ENCODE data around the gene CASQ2. TPM values are rescaled to one million over a fixed set of nuclear protein-coding genes. Genes with fewer than 3 reads are reported as not detected.
A peak's percentile ranks its signal among the peaks of the same experiment; 100 is the strongest.

CASQ2 gene
- total and polyA plus RNA-seq, 2 of the 13 experiments (the other 11 are each of a cell fraction or from before 2014, with no cell fraction given): not detected

- FAIRE-seq (no peak), DNase-seq (ENCODE audit: low spot score) (no peak), ATAC-seq (peak; percentile 28)
- Histone ChIP-seq H3K4me1 (ENCODE audit: insufficient read depth, low read length) (peaks cover 47% of the 10 kb centered on the region), H2AFZ (ENCODE audit: low read length) (no peak overlapping the region), H4K20me1 (ENCODE audit: insufficient read depth, low read length) (no peaks in the 10 kb centered on the region), H3K27me3 (ENCODE audit: control insufficient read depth in 1 of 2, insufficient read depth in 2 of 2, low read length in 2 of 2) (no peaks in the 10 kb centered on the region), H3K4me2 (ENCODE audit: low read depth, low read length) (no peak overlapping the region), H3K4me3 (replicated peaks in 1 of 3; ENCODE audit: insufficient read depth in 1 of 3, low read depth in 2 of 3, low read length in 3 of 3) (no peak overlapping the region), H3K9me3 (ENCODE audit: low read length) (no peaks in the 10 kb centered on the region), H3K27ac (ENCODE audit: extremely low read length, insufficient read depth, low read length) (no peak overlapping the region), H3K36me3 (replicated peaks in 1 of 2; ENCODE audit: control insufficient read depth in 1 of 2, insufficient read depth in 2 of 2, low read length in 2 of 2) (no peaks in the 10 kb centered on the region), H3K9ac (ENCODE audit: insufficient read depth, low read depth, low read length) (no peak overlapping the region), H3K79me2 (ENCODE audit: insufficient read depth, low read length) (no peaks in the 10 kb centered on the region)
- POLR2A ChIA-PET: no interaction called here
- CTCF ChIA-PET (ENCODE audit: low intra/inter-chr PET ratio, low total read pairs): no interaction called here
- in situ Hi-C loops (cut with HindIII; ENCODE audit: extremely low pct_ligation_motif_present, low pct_unique_long_range_greater_than_20kb) (no loop called here), intact Hi-C loops (cut with micrococcal nuclease; ENCODE audit: unreplicated experiment) (no loop called here)
- no peak for TF ChIP-seq SCMH1 (CRISPR knock-in tag; IDR thresholded peaks at IDR 0.05; ENCODE audit: borderline replicate concordance)
- no peak for TF ChIP-seq HNRNPH1 (optimal IDR thresholded peaks at IDR 0.05; ENCODE audit: low read depth, low read length)
- TF ChIP-seq TFE3 (CRISPR knock-in tag; IDR thresholded peaks at IDR 0.05): no peak
- no peak for TF ChIP-seq ZNF710 (CRISPR knock-in tag; IDR thresholded peaks at IDR 0.05; ENCODE audit: borderline replicate concordance)
- WGBS (ENCODE audit: low lambda C conversion rate): 87% methylated on average over 8 of the region's 10 CpGs
- no TSS peak for BruUV-seq (replicated peaks)
These were observed 55.5 kb downstream of the CASQ2 start for GRCh38 chr1:115712911-115713609.
